Measurements from ENCODE around the gene AHRR.
"Not testable (repeated sequence)": the region's sequence is repeated elsewhere in the genome, so short reads cannot be mapped to it uniquely, and the experiment has no call there.

The AHRR gene

DNA sequence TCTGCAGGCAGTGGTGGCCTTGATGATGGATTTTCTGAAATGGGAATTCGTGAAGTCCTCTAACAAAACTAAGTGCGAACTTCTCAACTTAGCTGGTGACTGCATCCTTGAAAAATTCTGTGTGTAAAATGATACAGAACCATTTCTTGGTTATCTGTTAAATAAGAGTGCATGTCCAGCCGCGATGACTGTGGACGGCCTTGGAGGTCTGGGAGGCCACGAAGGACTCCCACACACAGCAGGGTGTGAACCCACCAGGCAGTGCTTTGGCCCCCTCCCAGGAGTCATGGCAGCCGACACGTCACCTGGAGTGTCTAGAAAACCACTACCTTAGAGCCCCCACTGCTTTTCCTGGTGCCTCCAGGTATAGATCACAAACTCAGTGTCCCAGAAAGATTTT is 17.8 kb upstream of the AHRR start:
- H3K9ac ChIP-seq (ENCODE audit: low read length in 5 of 5); H3K27ac ChIP-seq (ENCODE audit: low read depth, low read length); H3K4me3 ChIP-seq (ENCODE audit: low read depth in 1 of 5, low read length in 5 of 5); H3K27me3 ChIP-seq (ENCODE audit: control insufficient read depth in 5 of 5, insufficient read depth in 4 of 5, low read length in 5 of 5); H3K9me3 ChIP-seq (ENCODE audit: control insufficient read depth in 5 of 5, low read length in 5 of 5): not testable (repeated sequence)
- Histone ChIP-seq H3K36me3 (ENCODE audit: control insufficient read depth in 5 of 5, insufficient read depth in 5 of 5, low read length in 5 of 5) (peaks cover 2 to 35% (median 35%) of the 10 kb centered on the region in 5 donors), H3K4me1 (ENCODE audit: control insufficient read depth in 5 of 5, insufficient read depth in 5 of 5, low read length in 5 of 5) (peaks cover 0 to 15% (median 5%) of the 10 kb centered on the region in 5 donors)

DNA sequence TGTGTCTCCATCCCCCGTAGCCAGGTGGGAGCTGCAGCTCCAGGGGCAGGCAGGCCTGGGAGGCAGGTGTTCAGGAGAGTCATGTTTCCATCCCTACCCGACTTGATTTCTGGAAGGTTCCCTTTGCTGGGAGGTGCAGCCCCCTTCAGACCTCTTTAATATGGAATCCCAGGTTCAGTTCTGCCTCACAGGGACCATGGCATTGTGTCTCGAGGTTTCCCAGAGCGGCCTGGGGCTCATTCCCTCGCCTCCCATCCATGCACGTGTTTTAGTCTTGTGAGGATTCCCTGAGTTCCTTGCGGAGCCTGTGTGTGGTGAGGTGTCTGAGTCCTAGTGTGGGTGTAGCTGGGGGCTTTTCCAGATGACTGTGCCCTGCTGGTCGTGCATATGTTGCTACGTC is 16.5 kb upstream of the AHRR start:
- no peaks in the 10 kb centered on the region for H3K9me3 ChIP-seq (ENCODE audit: control insufficient read depth in 5 of 5, low read length in 5 of 5)
- H3K4me3 ChIP-seq (ENCODE audit: low read depth in 1 of 5, low read length in 5 of 5), result no peak overlapping the region
- H3K36me3 ChIP-seq (ENCODE audit: control insufficient read depth in 5 of 5, insufficient read depth in 5 of 5, low read length in 5 of 5), result peaks cover 2 to 45% (median 36%) of the 10 kb centered on the region in 5 donors
- H3K9ac ChIP-seq (ENCODE audit: low read length in 5 of 5), result no peak overlapping the region
- peaks cover 0 to 12% (median 3%) of the 10 kb centered on the region in 5 donors for H3K4me1 ChIP-seq (ENCODE audit: control insufficient read depth in 5 of 5, insufficient read depth in 5 of 5, low read length in 5 of 5)
- no peaks in the 10 kb centered on the region for H3K27me3 ChIP-seq (ENCODE audit: control insufficient read depth in 5 of 5, insufficient read depth in 4 of 5, low read length in 5 of 5)
- H3K27ac ChIP-seq (ENCODE audit: low read depth, low read length), result no peak overlapping the region

DNA sequence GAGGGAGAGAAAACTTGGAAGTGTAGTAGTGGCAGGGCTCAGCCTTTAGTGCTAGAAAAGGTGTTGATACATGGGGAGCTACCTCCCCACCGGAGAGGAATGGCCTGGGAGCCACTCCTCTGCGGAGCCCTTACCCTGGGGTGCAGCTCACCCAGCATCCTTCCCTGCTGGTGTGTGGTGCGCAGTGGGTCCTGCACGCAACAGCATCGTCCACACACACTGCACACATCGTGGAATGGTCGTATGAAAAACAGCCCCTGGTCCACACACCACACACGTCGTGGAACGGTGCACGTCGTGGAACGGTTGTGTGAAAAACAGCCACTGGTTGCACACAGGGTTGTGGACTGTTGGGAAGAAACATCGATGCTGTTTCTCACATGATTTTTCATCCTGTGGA is 16.1 kb upstream of the AHRR start:
- Histone ChIP-seq H3K4me1 (ENCODE audit: control insufficient read depth in 5 of 5, insufficient read depth in 5 of 5, low read length in 5 of 5) (peaks cover 0 to 12% (median 0%) of the 10 kb centered on the region in 5 donors), H3K4me3 (ENCODE audit: low read depth in 1 of 5, low read length in 5 of 5) (no peak overlapping the region), H3K9ac (ENCODE audit: low read length in 5 of 5) (no peak overlapping the region), H3K9me3 (ENCODE audit: control insufficient read depth in 5 of 5, low read length in 5 of 5) (no peaks in the 10 kb centered on the region), H3K36me3 (ENCODE audit: control insufficient read depth in 5 of 5, insufficient read depth in 5 of 5, low read length in 5 of 5) (peaks cover 2 to 49% (median 39%) of the 10 kb centered on the region in 5 donors), H3K27ac (ENCODE audit: low read depth, low read length) (no peak overlapping the region), H3K27me3 (ENCODE audit: control insufficient read depth in 5 of 5, insufficient read depth in 4 of 5, low read length in 5 of 5) (no peaks in the 10 kb centered on the region)

GRCh38 chr5:306011-306805 is 15.3 kb upstream of the AHRR start:
- H3K9me3 ChIP-seq (ENCODE audit: control insufficient read depth in 5 of 5, low read length in 5 of 5), result no peaks in the 10 kb centered on the region
- H3K27ac ChIP-seq (ENCODE audit: low read depth, low read length), result no peak overlapping the region
- peaks cover 0 to 15% (median 0%) of the 10 kb centered on the region in 5 donors for H3K4me1 ChIP-seq (ENCODE audit: control insufficient read depth in 5 of 5, insufficient read depth in 5 of 5, low read length in 5 of 5)
- no peak overlapping the region for H3K9ac ChIP-seq (ENCODE audit: low read length in 5 of 5)
- H3K36me3 ChIP-seq (ENCODE audit: control insufficient read depth in 5 of 5, insufficient read depth in 5 of 5, low read length in 5 of 5), result peaks cover 2 to 55% (median 46%) of the 10 kb centered on the region in 5 donors
- no peak overlapping the region for H3K4me3 ChIP-seq (ENCODE audit: low read depth in 1 of 5, low read length in 5 of 5)
- no peaks in the 10 kb centered on the region for H3K27me3 ChIP-seq (ENCODE audit: control insufficient read depth in 5 of 5, insufficient read depth in 4 of 5, low read length in 5 of 5)

DNA sequence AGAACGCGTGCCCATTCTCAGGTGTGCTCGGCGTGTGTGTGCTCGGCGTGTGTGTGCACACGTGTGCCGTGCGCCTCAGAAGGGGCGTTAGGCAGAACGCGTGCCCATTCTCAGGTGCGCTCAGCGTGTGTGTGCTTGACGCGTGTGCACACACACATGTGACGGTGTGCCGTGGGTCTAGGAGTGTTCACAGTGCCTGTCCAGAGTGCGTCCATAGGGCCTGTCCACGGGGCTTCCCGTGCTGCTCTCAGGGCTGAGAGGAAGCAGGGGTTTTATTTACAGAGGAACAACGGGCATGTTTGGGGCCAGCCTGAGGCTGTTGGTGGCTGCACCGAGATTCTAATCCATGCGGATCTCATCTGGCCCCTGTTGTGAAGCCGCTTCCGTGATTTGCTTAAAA is 14.2 kb upstream of the AHRR start:
- H3K27me3 ChIP-seq (ENCODE audit: control insufficient read depth in 5 of 5, insufficient read depth in 4 of 5, low read length in 5 of 5), result no peaks in the 10 kb centered on the region
- H3K36me3 ChIP-seq (ENCODE audit: control insufficient read depth in 5 of 5, insufficient read depth in 5 of 5, low read length in 5 of 5), result peaks cover 2 to 59% (median 49%) of the 10 kb centered on the region in 5 donors
- H3K9me3 ChIP-seq (ENCODE audit: control insufficient read depth in 5 of 5, low read length in 5 of 5), result no peaks in the 10 kb centered on the region
- H3K4me3 ChIP-seq (ENCODE audit: low read depth in 1 of 5, low read length in 5 of 5), result no peak overlapping the region
- no peak overlapping the region for H3K9ac ChIP-seq (ENCODE audit: low read length in 5 of 5)
- peaks cover 0 to 17% (median 0%) of the 10 kb centered on the region in 5 donors for H3K4me1 ChIP-seq (ENCODE audit: control insufficient read depth in 5 of 5, insufficient read depth in 5 of 5, low read length in 5 of 5)
- H3K27ac ChIP-seq (ENCODE audit: low read depth, low read length), result no peak overlapping the region

DNA sequence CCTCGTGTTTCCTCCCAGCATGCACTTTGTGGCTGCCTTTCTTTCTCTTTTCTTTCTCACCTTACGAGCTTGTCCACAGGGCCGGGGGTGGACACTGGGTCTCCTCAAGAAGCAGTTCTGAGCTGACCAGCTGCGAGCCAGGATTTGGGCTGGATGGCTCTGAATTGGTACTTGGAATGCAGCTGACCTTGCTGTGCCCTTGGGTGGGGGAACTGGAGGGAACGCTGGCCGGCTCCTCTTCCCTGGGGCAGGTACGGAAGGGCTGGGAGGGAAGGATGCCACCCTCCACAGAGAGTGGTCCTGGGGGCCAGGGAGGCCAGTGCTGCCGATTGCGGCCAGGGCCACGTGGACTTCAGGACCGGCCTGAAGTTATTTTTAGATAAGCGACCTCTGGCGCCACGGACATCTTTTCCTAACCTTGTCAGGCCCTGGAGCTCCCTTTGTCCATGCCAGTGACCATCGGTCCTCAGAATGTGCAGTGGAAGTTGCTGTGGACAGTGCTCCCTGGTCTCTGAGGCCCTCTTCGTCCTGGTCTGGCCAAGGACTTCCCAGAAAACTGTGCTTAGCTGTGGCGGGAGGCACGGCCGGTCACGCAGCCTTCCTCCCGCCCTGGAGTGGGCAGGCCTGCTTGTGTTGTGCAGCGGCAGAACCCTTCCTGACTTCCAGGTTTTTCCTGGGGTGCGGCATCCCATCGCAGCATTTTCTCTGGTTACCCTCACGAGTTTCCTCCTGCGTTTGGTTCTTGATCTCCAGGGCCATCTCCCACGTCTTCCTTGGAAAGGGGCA is 13.5 kb upstream of the AHRR start:
- Histone ChIP-seq H3K9ac (ENCODE audit: low read length in 5 of 5) (no peak overlapping the region), H3K27ac (ENCODE audit: low read depth, low read length) (no peak overlapping the region), H3K36me3 (ENCODE audit: control insufficient read depth in 5 of 5, insufficient read depth in 5 of 5, low read length in 5 of 5) (peaks cover 2 to 59% (median 49%) of the 10 kb centered on the region in 5 donors), H3K27me3 (ENCODE audit: control insufficient read depth in 5 of 5, insufficient read depth in 4 of 5, low read length in 5 of 5) (no peaks in the 10 kb centered on the region), H3K4me1 (ENCODE audit: control insufficient read depth in 5 of 5, insufficient read depth in 5 of 5, low read length in 5 of 5) (peaks cover 0 to 23% (median 6%) of the 10 kb centered on the region in 5 donors), H3K4me3 (ENCODE audit: low read depth in 1 of 5, low read length in 5 of 5) (no peak overlapping the region), H3K9me3 (ENCODE audit: control insufficient read depth in 5 of 5, low read length in 5 of 5) (no peaks in the 10 kb centered on the region)

DNA sequence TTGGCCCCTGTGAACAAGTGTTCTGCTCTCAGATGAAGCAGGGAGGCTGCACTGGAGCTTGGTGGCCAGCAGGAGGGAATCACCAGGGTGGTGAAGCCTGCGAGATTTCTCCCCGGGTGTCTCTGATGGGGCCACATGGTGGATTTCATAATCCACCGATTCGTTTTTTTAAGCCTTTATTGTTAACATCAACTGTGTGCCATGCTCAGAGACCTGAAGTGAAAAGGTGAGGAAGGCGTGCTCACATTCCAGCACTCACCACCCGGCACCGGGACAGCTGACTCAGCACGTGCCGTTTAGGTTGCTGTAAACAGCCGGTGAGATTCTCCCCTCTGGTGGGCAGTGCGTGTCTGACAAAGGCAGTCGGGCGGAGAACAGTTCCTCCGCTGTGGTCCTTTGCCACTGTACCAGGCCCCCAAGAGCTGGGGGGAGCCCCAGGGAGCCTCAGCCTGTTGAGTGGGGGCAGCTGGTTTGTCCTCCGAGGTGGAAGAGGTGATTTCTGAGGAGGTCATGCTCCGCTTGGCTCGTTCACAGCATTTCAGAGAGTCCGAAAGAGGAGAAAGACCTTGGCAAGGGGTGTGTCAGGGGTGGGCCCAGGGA is 12.7 kb upstream of the AHRR start:
- Histone ChIP-seq H3K27ac (ENCODE audit: low read depth, low read length) (no peak overlapping the region), H3K9ac (ENCODE audit: low read length in 5 of 5) (no peak overlapping the region), H3K9me3 (ENCODE audit: control insufficient read depth in 5 of 5, low read length in 5 of 5) (no peaks in the 10 kb centered on the region), H3K4me1 (ENCODE audit: control insufficient read depth in 5 of 5, insufficient read depth in 5 of 5, low read length in 5 of 5) (peaks cover 0 to 30% (median 8%) of the 10 kb centered on the region in 5 donors), H3K27me3 (ENCODE audit: control insufficient read depth in 5 of 5, insufficient read depth in 4 of 5, low read length in 5 of 5) (no peaks in the 10 kb centered on the region), H3K4me3 (ENCODE audit: low read depth in 1 of 5, low read length in 5 of 5) (no peak overlapping the region), H3K36me3 (ENCODE audit: control insufficient read depth in 5 of 5, insufficient read depth in 5 of 5, low read length in 5 of 5) (peaks cover 2 to 63% (median 54%) of the 10 kb centered on the region in 5 donors)

DNA sequence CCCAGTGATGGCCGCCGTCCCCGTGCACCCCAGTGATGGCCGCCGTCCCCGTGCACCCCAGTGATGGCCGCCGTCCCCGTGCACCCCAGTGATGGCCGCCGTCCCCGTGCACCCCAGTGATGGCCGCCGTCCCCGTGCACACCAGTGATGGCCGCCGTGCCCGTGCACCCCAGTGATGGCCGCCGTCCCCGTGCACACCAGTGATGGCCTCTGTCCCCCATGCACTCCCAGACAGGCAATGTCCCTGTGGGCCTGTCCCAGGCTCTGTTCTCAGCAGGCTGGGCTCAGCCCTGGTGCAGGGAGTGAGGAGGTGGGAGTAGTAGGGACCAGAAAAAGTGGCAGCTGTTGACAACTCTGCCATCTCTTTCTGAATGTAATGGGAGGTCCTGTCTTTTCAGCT is 11.7 kb upstream of the AHRR start:
- peaks cover 0 to 30% (median 8%) of the 10 kb centered on the region in 5 donors for H3K4me1 ChIP-seq (ENCODE audit: control insufficient read depth in 5 of 5, insufficient read depth in 5 of 5, low read length in 5 of 5)
- H3K27ac ChIP-seq (ENCODE audit: low read depth, low read length); H3K27me3 ChIP-seq (ENCODE audit: control insufficient read depth in 5 of 5, insufficient read depth in 4 of 5, low read length in 5 of 5); H3K4me3 ChIP-seq (ENCODE audit: low read depth in 1 of 5, low read length in 5 of 5); H3K9ac ChIP-seq (ENCODE audit: low read length in 5 of 5); H3K9me3 ChIP-seq (ENCODE audit: control insufficient read depth in 5 of 5, low read length in 5 of 5): not testable (repeated sequence)
- H3K36me3 ChIP-seq (ENCODE audit: control insufficient read depth in 5 of 5, insufficient read depth in 5 of 5, low read length in 5 of 5), result peaks cover 7 to 73% (median 63%) of the 10 kb centered on the region in 5 donors

GRCh38 chr5:310516-310915 is 11.0 kb upstream of the AHRR start:
- H3K4me1 ChIP-seq (ENCODE audit: control insufficient read depth in 5 of 5, insufficient read depth in 5 of 5, low read length in 5 of 5), result peaks cover 0 to 34% (median 8%) of the 10 kb centered on the region in 5 donors
- peaks cover 7 to 74% (median 63%) of the 10 kb centered on the region in 5 donors for H3K36me3 ChIP-seq (ENCODE audit: control insufficient read depth in 5 of 5, insufficient read depth in 5 of 5, low read length in 5 of 5)
- no peak overlapping the region for H3K27ac ChIP-seq (ENCODE audit: low read depth, low read length)
- no peak overlapping the region for H3K9ac ChIP-seq (ENCODE audit: low read length in 5 of 5)
- no peaks in the 10 kb centered on the region for H3K9me3 ChIP-seq (ENCODE audit: control insufficient read depth in 5 of 5, low read length in 5 of 5)
- no peaks in the 10 kb centered on the region for H3K27me3 ChIP-seq (ENCODE audit: control insufficient read depth in 5 of 5, insufficient read depth in 4 of 5, low read length in 5 of 5)
- no peak overlapping the region for H3K4me3 ChIP-seq (ENCODE audit: low read depth in 1 of 5, low read length in 5 of 5)

Measured in subcutaneous abdominal adipose tissue (tissue), 5 donors.